Measurements from ENCODE around the gene ZNF414.

DNA sequence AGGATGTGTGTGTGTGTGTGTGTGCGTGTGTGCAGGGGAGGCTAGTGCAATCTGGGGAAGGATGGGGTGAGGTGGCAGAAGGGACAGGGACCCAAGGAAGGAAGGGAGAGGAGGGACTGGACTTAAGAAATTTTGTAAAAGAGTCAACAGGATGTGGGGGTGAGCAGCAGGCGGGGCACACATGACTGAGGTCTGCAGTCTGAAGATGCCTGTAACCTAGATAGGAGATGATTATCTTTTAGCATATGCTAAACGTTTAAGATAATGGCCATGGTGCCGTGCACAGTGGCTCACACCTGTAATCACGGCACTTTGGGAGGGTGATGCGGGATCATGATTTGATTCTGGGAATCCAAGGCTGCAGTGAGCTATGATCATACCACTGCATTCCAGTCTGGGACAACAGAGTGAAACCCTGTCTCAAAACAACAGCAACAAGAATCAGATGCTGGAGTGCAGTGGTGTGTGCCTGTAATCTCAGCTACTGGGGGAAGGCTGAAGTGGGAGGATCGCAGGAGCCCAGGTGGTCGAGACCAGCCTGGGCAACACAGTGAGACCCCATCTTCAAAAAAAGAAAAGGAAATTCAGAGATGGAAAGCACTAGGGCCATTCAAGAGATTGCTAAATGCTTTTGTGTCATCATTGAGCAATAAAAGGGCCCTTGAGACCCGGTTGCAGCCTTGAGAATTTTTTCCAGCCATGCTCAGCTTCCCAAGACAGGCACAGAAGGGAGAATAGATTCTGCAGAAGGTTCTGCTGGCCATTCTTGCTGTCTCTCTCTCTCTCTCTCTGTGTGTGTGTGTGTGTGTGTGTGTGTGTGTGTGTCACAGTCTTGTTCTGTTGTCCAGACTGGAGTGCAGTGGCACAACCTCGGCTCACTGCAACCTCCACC, 3.8 kb upstream of the ZNF414 start:
- no peak for TF ChIP-seq EP300 (IDR thresholded peaks at IDR 0.05)
- no peak for TF ChIP-seq CTCF (IDR thresholded peaks at IDR 0.05)
- TF ChIP-seq POLR2A (IDR thresholded peaks at IDR 0.05), result no peak

Measured in tibial nerve (tissue), 4 donors.